ENCODE measurements around the gene MAP2K7. TPM values are rescaled to one million over a fixed set of nuclear protein-coding genes. Genes with fewer than 3 reads are reported as not detected.

Gene MAP2K7
- total and polyA plus RNA-seq, 2 of the 4 experiments (the other 2 are of a cell fraction), result 4.1 to 15.6 TPM

DNA sequence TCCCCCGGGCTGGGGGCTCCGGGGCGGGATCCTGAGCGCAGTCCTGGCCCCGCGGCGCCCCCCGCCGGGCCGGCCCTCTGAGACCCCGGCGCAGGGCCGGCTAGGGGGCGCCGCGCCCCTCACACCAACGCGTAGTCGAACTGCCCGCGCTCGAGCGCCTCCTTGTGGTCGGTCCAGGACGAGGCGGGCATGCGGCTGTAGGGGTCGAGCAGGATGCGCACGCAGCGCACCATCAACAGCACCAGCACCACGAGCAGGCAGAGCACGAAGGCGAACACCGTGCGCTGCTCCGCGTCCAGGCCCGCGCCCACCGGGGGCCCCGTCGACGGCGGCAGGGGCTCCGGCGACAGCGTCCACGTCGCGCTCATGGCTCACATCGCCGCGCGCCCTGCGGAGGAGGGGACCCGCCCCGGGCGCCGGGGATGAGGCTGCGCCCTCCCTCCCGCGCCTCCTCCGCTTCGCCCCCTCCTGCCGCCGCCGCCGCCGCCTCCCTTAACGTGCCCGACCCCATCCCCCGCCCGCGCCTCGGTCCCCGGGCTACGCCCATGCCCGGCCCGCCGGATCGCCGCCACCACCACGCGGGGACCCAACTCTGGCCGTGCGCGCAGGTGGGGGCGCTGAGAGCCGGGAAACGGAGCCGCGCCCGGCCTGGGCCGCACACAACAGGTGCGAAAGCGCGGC lies 21.6 kb downstream of the MAP2K7 start:
- H2BK5ac ChIP-seq (ENCODE audit: low read depth, low read length, poor library complexity, severe bottlenecking), result no peak overlapping the region
- H3K9ac ChIP-seq (ENCODE audit: low read depth, low read length), result no peak overlapping the region
- H3K4me2 ChIP-seq (ENCODE audit: low read depth, low read length), result peak overlapping the region; percentile 93
- WGBS, 2 experiments (ENCODE audit: extremely low coverage in 2 of 2, insufficient read length in 1 of 2), result 1% methylated on average over 55 of the region's 98 CpGs; no CpG with 5 or more reads in 1 of the 2 experiments
- in situ Hi-C loops (cut with MboI; ENCODE audit: low sequenced_read_pairs) (no loop called here), dilution Hi-C loops (cut with HindIII; ENCODE audit: low sequenced_read_pairs, unreplicated experiment) (no loop called here), intact Hi-C loops (cut with micrococcal nuclease) (no loop called here)
- peak; percentile 53; the same call in 1 of the 2 replicates for TF ChIP-seq MAZ (IDR thresholded peaks at IDR 0.05; ENCODE audit: borderline replicate concordance, low read depth, low read length)
- TF ChIP-seq MXI1 (IDR thresholded peaks at IDR 0.05; ENCODE audit: borderline replicate concordance, low read depth, low read length), result peak; percentile 76; the same call in 1 of the 2 replicates
- TF ChIP-seq SMC3 (IDR thresholded peaks at IDR 0.05; ENCODE audit: low read depth, low read length), result peak; percentile 57
- TF ChIP-seq, protein P1, sequence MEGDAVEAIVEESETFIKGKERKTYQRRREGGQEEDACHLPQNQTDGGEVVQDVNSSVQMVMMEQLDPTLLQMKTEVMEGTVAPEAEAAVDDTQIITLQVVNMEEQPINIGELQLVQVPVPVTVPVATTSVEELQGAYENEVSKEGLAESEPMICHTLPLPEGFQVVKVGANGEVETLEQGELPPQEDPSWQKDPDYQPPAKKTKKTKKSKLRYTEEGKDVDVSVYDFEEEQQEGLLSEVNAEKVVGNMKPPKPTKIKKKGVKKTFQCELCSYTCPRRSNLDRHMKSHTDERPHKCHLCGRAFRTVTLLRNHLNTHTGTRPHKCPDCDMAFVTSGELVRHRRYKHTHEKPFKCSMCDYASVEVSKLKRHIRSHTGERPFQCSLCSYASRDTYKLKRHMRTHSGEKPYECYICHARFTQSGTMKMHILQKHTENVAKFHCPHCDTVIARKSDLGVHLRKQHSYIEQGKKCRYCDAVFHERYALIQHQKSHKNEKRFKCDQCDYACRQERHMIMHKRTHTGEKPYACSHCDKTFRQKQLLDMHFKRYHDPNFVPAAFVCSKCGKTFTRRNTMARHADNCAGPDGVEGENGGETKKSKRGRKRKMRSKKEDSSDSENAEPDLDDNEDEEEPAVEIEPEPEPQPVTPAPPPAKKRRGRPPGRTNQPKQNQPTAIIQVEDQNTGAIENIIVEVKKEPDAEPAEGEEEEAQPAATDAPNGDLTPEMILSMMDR (conservative IDR thresholded peaks at IDR 0.05; ENCODE audit: low read depth, low read length), result peak; percentile 93
- no peak for TF ChIP-seq POLR2A (IDR thresholded peaks at IDR 0.05; ENCODE audit: low read depth, low read length)
- TF ChIP-seq RCOR1 (IDR thresholded peaks at IDR 0.05; ENCODE audit: insufficient replicate concordance, low read length), result no peak
- peak; percentile 59 for TF ChIP-seq RAD21 (IDR thresholded peaks at IDR 0.05; ENCODE audit: low read length)
- ATAC-seq (ENCODE audit: low read depth), result peak; percentile 38
- no peak overlapping the region for H2BK20ac ChIP-seq (ENCODE audit: low read depth, low read length)
- no peak overlapping the region for H2BK120ac ChIP-seq (ENCODE audit: low read depth, low read length)
- H3K4me1 ChIP-seq (ENCODE audit: control insufficient read depth, insufficient read depth, low read length), result peaks cover 28% of the 10 kb centered on the region
- CTCF ChIA-PET, result no interaction called here
- no peak overlapping the region for H3K14ac ChIP-seq (replicated peaks; ENCODE audit: low read depth, low read length)
- H2AFZ ChIP-seq (replicated peaks; ENCODE audit: low read length, poor library complexity), result peak overlapping the region; percentile 89
- no TSS peak for BruUV-seq (replicated peaks)
- H2AK9ac ChIP-seq (replicated peaks; ENCODE audit: low read depth, low read length, poor library complexity), result peak overlapping the region; percentile 77
- no peak overlapping the region for H4K5ac ChIP-seq (ENCODE audit: low read depth, low read length)
- H3K9me1 ChIP-seq (ENCODE audit: insufficient read depth, low read length), result peaks cover 12% of the 10 kb centered on the region; the same call in 1 of the 2 replicates
- DNase-seq, result peak; percentile 73
- no peak overlapping the region for H3K4ac ChIP-seq (ENCODE audit: low read depth, low read length)
- POLR2A ChIA-PET (ENCODE audit: unreplicated experiment), result no interaction called here
- H3K79me1 ChIP-seq (ENCODE audit: low read depth in 1 of 2, low read length in 2 of 2), result peaks cover 2 to 25% of the 10 kb centered on the region in 2 experiments; a peak in 2 of 4 replicates
- H4K91ac ChIP-seq (ENCODE audit: insufficient read depth, low read depth, low read length), result no peak overlapping the region
- no peak overlapping the region for H4K8ac ChIP-seq (ENCODE audit: low read depth in 2 of 2, low read length in 2 of 2)
- H3K27ac ChIP-seq (ENCODE audit: insufficient read depth, low read length), result no peak overlapping the region; the same call in 1 of the 2 replicates
- H2AK5ac ChIP-seq (ENCODE audit: low read depth, low read length), result no peak overlapping the region
- no peak overlapping the region for H3K23ac ChIP-seq (ENCODE audit: low read depth, low read length)
- no peak overlapping the region for H3K56ac ChIP-seq (ENCODE audit: extremely low read depth, insufficient read depth, low read length)
- H3K36me3 ChIP-seq (ENCODE audit: control insufficient read depth, insufficient read depth, low read length), result peaks cover 7% of the 10 kb centered on the region
- peak overlapping the region; percentile 53 for H3K4me3 ChIP-seq (ENCODE audit: insufficient read depth, low read depth, low read length)
- no peaks in the 10 kb centered on the region for H3K27me3 ChIP-seq (ENCODE audit: control insufficient read depth, insufficient read depth, low read length)
- H2BK15ac ChIP-seq (ENCODE audit: low read depth, low read length), result no peak overlapping the region
- H3K9me3 ChIP-seq (ENCODE audit: control insufficient read depth, insufficient read depth, low read length), result no peaks in the 10 kb centered on the region
- peaks cover 26% of the 10 kb centered on the region for H4K20me1 ChIP-seq (ENCODE audit: insufficient read depth, low read length)
- no peak overlapping the region for H3K18ac ChIP-seq (ENCODE audit: low read depth, low read length)
